PC-9 (cell line): Measurements from ENCODE around the gene DST. TPM values are rescaled to one million over a fixed set of nuclear protein-coding genes. Genes with fewer than 3 reads are reported as not detected.

Experiments
- Bru-seq: library from RNA; stranded (reverse); fragments of 400-500 nt; gene quantifications from one replicate; lab custom pipeline; 2021; lab: Mats Ljungman, UMichigan
- BruChase-seq, 2 experiments: library from RNA; stranded (reverse); fragments of 400-500 nt; gene quantifications; one replicate each; lab custom pipeline; 2021; lab: Mats Ljungman, UMichigan
- BruUV-seq: library from RNA; stranded (reverse); fragments of 400-500 nt; replicated peaks from 2 replicates; lab custom pipeline; 2021; lab: Mats Ljungman, UMichigan
- CTCF ChIA-PET: fragments of 300-600 bp; sonication (Branson Sonifier 250); formaldehyde crosslinking; loops from one replicate; lab custom pipeline; 2022; ENCODE audit warnings: antibody characterized with exemption; lab: Charles Lee
- POLR2A ChIA-PET: fragments of 300-600 bp; sonication (Branson Sonifier 250); formaldehyde crosslinking; loops from one replicate; lab custom pipeline; 2022; ENCODE audit warnings: antibody characterized with exemption; ENCODE audit not compliant: unreplicated experiment; lab: Charles Lee
- DNase-seq, 2 experiments: peaks; one replicate each; pipeline versions ENCODE4 v3.0.0 to v3.0.0-alpha.2; 2015 to 2022; ENCODE audit warnings: mixed read lengths in 1 of 2
- H2AFZ ChIP-seq: fragments of 200-600 bp; sonication (generic); 2 replicates; pipeline ENCODE4 v1.8.1; 2017; ENCODE audit warnings: antibody characterized with exemption
- H3F3A ChIP-seq: fragments of 200-600 bp; sonication (generic); 2 replicates; pipeline ENCODE4 v1.8.1; 2017; ENCODE audit warnings: antibody characterized with exemption, mild to moderate bottlenecking, low read depth; ENCODE audit not compliant: insufficient read depth
- H3K27ac ChIP-seq: fragments of 200-600 bp; sonication (generic); 2 replicates; pipeline ENCODE4 v1.6.1; 2016; ENCODE audit warnings: mixed run types
- H3K27me3 ChIP-seq: fragments of 200-600 bp; sonication (generic); 2 replicates; pipeline ENCODE4 v1.6.1; 2016; ENCODE audit warnings: low read depth, mixed run types; ENCODE audit not compliant: insufficient read depth
- H3K36me3 ChIP-seq: fragments of 200-600 bp; sonication (generic); 2 replicates; pipeline ENCODE4 v1.6.1; 2016; ENCODE audit warnings: low read depth, mixed run types
- H3K4me1 ChIP-seq: fragments of 200-600 bp; sonication (generic); replicated peaks from 2 replicates; pipeline ENCODE4 v1.6.1; 2016; ENCODE audit warnings: mixed run types; ENCODE audit not compliant: insufficient read depth
- H3K4me2 ChIP-seq: fragments of 200-600 bp; sonication (generic); 2 replicates; pipeline ENCODE4 v1.6.1; 2017; ENCODE audit warnings: mixed run types
- H3K4me3 ChIP-seq: fragments of 200-600 bp; sonication (generic); 2 replicates; pipeline ENCODE4 v1.6.1; 2016; ENCODE audit warnings: mixed run types
- H3K79me2 ChIP-seq: fragments of 200-600 bp; sonication (generic); 2 replicates; pipeline ENCODE4 v1.6.1; 2017; ENCODE audit warnings: low read depth, mixed run types
- H3K9me2 ChIP-seq: fragments of 200-600 bp; sonication (generic); 2 replicates; pipeline ENCODE4 v1.8.1; 2017; ENCODE audit warnings: mild to moderate bottlenecking; ENCODE audit not compliant: insufficient read depth
- H3K9me3 ChIP-seq: fragments of 200-600 bp; sonication (generic); 2 replicates; pipeline ENCODE4 v1.8.1; 2016; ENCODE audit warnings: low read depth; ENCODE audit not compliant: insufficient read depth
- H4K20me1 ChIP-seq: fragments of 200-600 bp; sonication (generic); 2 replicates; pipeline ENCODE4 v1.8.1; 2017; ENCODE audit not compliant: insufficient read depth
- CTCF ChIP-seq: fragments of 200-600 bp; sonication (generic); conservative IDR thresholded peaks from 2 replicates; pipeline ENCODE4 v1.6.1; 2017; ENCODE audit warnings: mixed run types, antibody characterized with exemption, mild to moderate bottlenecking, moderate library complexity
- EZH2 ChIP-seq: fragments of 200-600 bp; sonication (generic); IDR thresholded peaks from 2 replicates; pipeline ENCODE4 v1.8.0; 2017; ENCODE audit warnings: antibody characterized with exemption, low read depth
- intact Hi-C: fragments of 100-400 bp; cut with micrococcal nuclease; formaldehyde crosslinking; loops from one replicate; pipeline ENCODE4 v1.10.0; 2022; ENCODE audit not compliant: unreplicated experiment
- long read RNA-seq: library from polyadenylated mRNA; stranded (forward); transcript quantifications from one replicate; pipeline ENCODE4 v2.0.0, GENCODE V29; 2022
- total RNA-seq: library from RNA; stranded (reverse); gene quantifications from 2 replicates; pipeline ENCODE4 v1.2.3, GENCODE V29; 2021

Gene DST
- total RNA-seq (217 and 237 TPM in 2 replicates), Bru-seq, nascent RNA (percentile 95 among the genes with signal in this experiment), BruChase-seq, experiment 1, labeled RNA remaining after a 2-hour chase (percentile 94 among the genes with signal in this experiment), BruChase-seq, experiment 2, labeled RNA remaining after a 6-hour chase (percentile 91 among the genes with signal in this experiment)
- long read RNA-seq, partial matches to known transcripts = 8 of 28 reads
- long read RNA-seq, other reads (novel, unspliced or antisense) = 18 of 28 reads

- Histone ChIP-seq H3K9me3 (no peaks in the 10 kb centered on the region), H3K27ac (peak within 1 kb of the TSS; percentile 0; the same call in 1 of the 2 replicates), H3K4me3 (no peak within 1 kb of the TSS), H3K36me3 (peaks cover 46% of the 10 kb centered on the region), H3K27me3 (no peaks in the 10 kb centered on the region), H2AFZ (no peak within 1 kb of the TSS), H3K9me2 (no peaks in the 10 kb centered on the region), H3F3A (peaks cover 18% of the 10 kb centered on the region; the same call in 1 of the 2 replicates), H4K20me1 (no peaks in the 10 kb centered on the region), H3K79me2 (no peaks in the 10 kb centered on the region), H3K4me2 (no peak within 1 kb of the TSS), H3K4me1 (peaks cover 11% of the 10 kb centered on the region; the same call in 1 of the 2 replicates)
- ChIA-PET CTCF (interaction anchor here (0.8 to 1.6 kb wide), 6 partner anchors 48 to 209 kb away, joined by 3 to 5 read pairs (median 4); no protein-coding TSS in a partner anchor), POLR2A (interaction anchor here (0.6 to 0.7 kb wide), 3 partner anchors 199 to 632 kb away, joined by 3 to 4 read pairs (median 3); no protein-coding TSS in a partner anchor)
- TF ChIP-seq CTCF (no peak), EZH2 (no peak)
- TSS peak; percentile 43 for BruUV-seq
- intact Hi-C loops = loop anchor here (5.0 kb wide), 2 partner anchors 130 to 210 kb away; no protein-coding TSS in a partner anchor
- peak; percentile 35 to 51 for DNase-seq
Observed at GRCh38 chr6:56642366-56643261, at the start of gene DST. DST (minus strand) TSS chr6:56642889.

DNA sequence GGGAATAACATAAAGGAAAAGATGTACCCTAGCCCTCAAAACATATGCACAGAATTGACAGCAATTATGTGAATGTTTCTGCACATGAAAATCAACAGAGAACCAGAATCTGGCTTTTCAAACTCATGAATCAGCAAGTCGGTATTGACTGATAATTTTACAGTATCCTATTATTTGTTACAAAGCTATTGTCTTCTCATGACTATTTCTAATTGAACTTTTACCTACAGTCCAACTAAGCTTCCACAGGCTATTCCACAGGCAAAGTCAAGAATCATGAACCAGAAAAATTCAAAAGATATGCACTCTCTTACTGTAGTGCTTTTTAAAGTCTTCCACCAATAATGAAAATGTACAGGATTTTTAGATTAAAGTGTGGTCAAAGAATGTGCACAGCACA lies 49.1 kb upstream of the DST start:
- 0 out of 2 replicates have a peak, but pooled peaks cover 15% of the 10 kb centered on the region for H3K36me3 ChIP-seq
- 0 out of 2 replicates have a peak overlapping the region, but pooled peaks have one; percentile 14 for H3K27ac ChIP-seq
- no peaks in the 10 kb centered on the region for H3K9me2 ChIP-seq
- no TSS peak for BruUV-seq
- POLR2A ChIA-PET = interaction anchor here (0.6 kb wide), 1 partner anchor 13 kb away, joined by 3 read pairs; no protein-coding TSS in a partner anchor
- CTCF ChIA-PET = interaction anchor here (2.0 kb wide), 1 partner anchor 54 kb away, joined by 6 read pairs; no protein-coding TSS in a partner anchor
- H3K27me3 ChIP-seq = no peaks in the 10 kb centered on the region
- no peak for TF ChIP-seq CTCF
- no peak for TF ChIP-seq EZH2
- H4K20me1 ChIP-seq = no peaks in the 10 kb centered on the region
- intact Hi-C loops = loop anchor here (2.0 kb wide), 2 partner anchors 39 to 53 kb away; no protein-coding TSS in a partner anchor
- H3K4me3 ChIP-seq = no peak overlapping the region
- no peaks in the 10 kb centered on the region for H3K79me2 ChIP-seq
- no peak for DNase-seq
- no peak overlapping the region for H3K4me2 ChIP-seq
- H3F3A ChIP-seq = peaks cover 25% of the 10 kb centered on the region; the same call in 1 of the 2 replicates
- H2AFZ ChIP-seq = no peak overlapping the region
- H3K9me3 ChIP-seq = no peaks in the 10 kb centered on the region
- H3K4me1 ChIP-seq = peaks cover 38% of the 10 kb centered on the region

DNA sequence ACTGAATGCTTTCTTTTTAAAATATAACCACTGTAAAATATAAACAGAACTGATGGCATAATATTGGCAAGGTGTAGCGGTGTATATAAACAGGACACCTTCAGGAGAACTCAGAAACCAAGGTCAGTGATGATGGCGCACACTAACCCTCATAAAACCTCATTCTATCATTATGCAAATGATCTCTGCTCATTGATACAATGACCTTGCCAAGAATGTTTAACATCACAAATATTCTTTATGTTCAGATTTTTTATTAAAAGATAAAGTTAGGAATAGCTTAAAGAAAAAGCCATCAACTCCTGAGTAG lies 48.6 kb upstream of the DST start:
- no peaks in the 10 kb centered on the region for H4K20me1 ChIP-seq
- no peak overlapping the region for H2AFZ ChIP-seq
- 0 out of 2 replicates have a peak, but pooled peaks cover 12% of the 10 kb centered on the region for H3K36me3 ChIP-seq
- peaks cover 37% of the 10 kb centered on the region for H3K4me1 ChIP-seq
- no peaks in the 10 kb centered on the region for H3K9me2 ChIP-seq
- BruUV-seq = no TSS peak
- no peak overlapping the region for H3K4me2 ChIP-seq
- DNase-seq = no peak
- no peaks in the 10 kb centered on the region for H3K9me3 ChIP-seq
- TF ChIP-seq CTCF = no peak
- no peak for TF ChIP-seq EZH2
- H3K27ac ChIP-seq = no peak overlapping the region
- peaks cover 23% of the 10 kb centered on the region; the same call in 1 of the 2 replicates for H3F3A ChIP-seq
- ChIA-PET CTCF (interaction anchor here (1.3 kb wide), 1 partner anchor 48 kb away, joined by 4 read pairs; the partner anchor contains the start of gene DST), POLR2A (interaction anchor here (0.8 kb wide), 1 partner anchor 152 kb away, joined by 14 read pairs; no protein-coding TSS in a partner anchor)
- intact Hi-C loops = no loop called here
- no peaks in the 10 kb centered on the region for H3K79me2 ChIP-seq
- H3K27me3 ChIP-seq = no peaks in the 10 kb centered on the region
- no peak overlapping the region for H3K4me3 ChIP-seq
